Hematopoietic multipotent progenitor cell treated with erythropoietin and hydrocortisone succinate and interleukin-3 and kit ligand, for 6 days (in vitro differentiated cells): ENCODE measurements around the gene C1RL.

Source experiments
- DNase-seq: peaks from one replicate; pipeline ENCODE4 v3.0.0-alpha.2; 2015

The C1RL gene

DNA sequence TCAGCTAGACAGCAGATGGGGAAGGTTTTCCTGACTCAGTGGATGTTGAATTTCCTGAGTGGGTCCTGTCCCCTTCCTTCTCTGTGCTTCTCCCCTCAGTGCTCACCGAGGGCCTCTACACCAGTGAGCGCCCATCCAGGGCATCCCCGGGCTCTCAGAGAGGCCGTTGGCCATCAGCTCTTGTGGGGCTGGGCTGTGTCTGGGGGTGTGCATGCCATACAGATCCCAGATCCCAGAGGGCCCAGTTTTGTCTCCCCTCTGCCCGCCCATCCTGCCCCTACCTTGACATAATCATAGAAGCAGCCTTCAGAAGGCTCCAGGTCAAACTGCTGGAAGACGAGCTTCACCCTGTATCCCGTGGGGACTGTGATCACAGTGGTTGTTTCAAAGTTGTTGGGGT, 17.8 kb downstream of the C1RL start:
- no peak for DNase-seq

GRCh38 chr12:7090222-7090998, 18.6 kb downstream of the C1RL start:
- DNase-seq, result no peak

- no peak for DNase-seq
Observed at GRCh38 chr12:7089196-7089871, 19.7 kb downstream of the C1RL start.

GRCh38 chr12:7083125-7083524, 25.9 kb downstream of the C1RL start:
- DNase-seq, result no peak

DNA sequence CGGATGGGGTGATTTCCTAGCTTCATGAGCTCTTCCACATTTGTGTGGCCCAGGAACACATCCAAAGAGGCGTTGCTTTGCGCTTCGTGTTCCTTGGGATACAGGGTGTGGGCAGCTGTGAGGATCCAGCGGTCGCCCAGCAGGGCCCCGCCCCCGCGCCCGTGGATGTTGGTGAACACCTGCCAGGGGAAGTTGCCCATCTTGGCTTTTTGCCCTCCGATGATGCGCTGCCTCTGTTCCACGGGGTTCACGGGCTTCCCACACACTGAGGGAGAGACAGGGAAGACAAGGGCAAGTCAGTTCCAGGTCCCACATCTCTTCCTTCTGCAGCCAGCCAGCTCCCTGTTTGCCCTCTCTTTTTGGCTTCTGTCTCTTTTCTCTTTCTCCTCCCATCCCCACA, 28.0 kb downstream of the C1RL start:
- DNase-seq, result no peak

DNA sequence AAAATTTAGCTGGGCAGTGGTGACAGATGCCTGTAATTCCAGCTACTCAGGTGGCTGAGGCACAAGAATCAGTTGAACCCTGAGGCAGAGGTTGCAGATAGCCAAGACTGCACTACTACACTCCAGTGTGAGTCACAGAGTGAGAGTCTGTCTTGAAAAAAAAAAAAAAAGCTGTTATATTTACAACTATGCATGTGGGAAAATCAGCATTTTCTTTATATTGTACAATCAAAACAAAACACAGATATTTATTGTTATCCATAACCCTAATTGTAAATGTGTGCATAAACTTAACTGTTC, 29.2 kb downstream of the C1RL start:
- DNase-seq, result no peak

DNA sequence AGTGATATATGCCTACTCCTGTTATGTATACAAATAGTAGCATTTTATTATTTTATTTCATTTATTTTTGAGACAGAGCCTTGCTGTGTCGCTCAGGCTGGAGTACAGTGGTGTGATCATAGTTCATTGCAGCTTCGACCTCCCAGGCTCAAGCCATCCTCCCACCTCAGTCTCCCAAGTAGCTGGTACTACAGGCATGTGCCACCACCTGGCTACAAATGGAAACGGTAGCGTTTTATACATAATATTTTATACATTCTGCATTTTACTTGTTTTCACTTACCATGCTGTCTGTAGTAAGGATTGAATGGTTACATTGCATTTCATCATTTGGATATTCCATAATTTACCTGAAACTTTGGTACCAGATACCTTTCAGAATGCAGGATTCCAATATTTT, 30.9 kb downstream of the C1RL start:
- DNase-seq, result peak; percentile 26

DNA sequence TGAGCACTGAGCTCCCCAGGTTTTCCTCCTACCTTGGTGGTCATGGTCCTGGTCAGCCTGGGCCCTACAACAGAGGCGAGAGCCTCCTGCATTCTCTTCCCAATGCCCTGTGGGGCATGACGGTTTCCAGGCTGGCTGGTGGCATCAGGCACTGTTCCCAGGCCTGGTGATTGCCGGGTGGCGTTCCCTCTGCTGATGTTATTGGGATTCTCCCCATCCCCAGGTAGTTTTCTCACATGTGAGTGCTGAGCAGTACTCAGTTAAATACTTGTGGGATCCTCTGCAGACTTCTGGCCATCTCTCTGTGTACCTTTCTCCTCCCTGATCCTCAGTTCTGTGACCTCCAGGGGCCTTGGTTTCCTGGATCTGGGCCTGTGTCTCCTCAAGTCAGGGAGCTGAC, 32.5 kb downstream of the C1RL start:
- no peak for DNase-seq

GRCh38 chr12:7075939-7076338, 33.1 kb downstream of the C1RL start:
- no peak for DNase-seq

- no peak for DNase-seq
Observed at GRCh38 chr12:7075518-7075917, 33.5 kb downstream of the C1RL start.

DNA sequence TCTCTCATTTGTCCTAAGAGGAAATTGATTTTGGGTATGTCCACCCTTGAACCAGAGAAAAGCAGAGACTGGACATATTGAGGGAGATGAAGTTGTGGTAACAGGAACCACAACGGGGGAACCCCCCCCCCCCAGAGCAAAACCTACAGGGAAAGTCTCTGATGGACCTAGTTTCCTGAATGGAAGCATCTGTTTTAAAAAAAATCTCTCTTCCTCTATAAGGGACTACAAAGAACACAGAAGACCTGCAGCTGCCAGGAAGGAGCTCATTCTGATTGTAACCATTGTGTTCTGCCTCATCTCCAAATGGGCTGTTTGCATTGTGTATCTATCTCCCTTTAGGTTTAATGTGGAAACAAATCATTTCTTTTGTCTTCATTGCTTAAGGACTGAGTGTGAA, 35.1 kb downstream of the C1RL start:
- no peak for DNase-seq

DNA sequence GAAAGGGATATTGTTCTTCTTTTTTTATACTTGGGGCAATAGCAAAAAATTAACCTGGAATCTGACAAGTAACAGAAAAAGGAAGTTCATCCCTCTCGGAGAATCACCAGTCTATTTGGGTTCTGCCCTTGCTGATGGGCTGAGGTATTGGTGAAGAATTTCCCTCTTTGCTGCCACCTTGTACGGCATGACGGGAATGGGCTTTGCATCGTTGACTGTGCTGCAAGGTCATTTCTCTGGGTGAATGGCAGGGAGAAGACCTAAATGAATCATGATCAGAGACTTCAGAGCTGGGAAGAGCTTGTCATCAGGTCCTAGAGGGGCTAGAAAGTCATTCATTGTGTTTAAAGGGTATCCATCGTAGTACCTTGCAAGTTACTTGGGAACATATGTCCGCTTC, 36.5 kb downstream of the C1RL start:
- DNase-seq, result no peak

GRCh38 chr12:7072035-7072434, 37.0 kb downstream of the C1RL start:
- DNase-seq, result no peak

DNA sequence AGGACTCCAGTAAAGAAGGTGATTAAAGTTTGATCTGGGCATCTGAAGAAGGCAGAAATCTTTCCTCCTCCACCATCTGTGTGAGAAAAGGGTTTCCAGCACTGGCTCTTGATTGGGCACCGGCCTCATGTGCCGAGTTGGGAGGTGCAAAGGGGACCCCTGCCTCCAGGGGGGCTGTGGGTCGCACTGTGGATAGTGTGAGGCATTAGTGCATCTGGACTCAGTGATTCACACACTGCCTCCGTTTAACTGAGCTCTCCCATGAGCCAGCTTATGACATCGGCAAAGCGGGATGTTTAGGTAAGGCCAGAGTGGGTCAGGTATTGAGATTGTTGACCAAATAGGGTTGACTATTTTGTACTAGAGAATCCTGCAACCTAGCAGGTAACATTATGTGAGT, 39.6 kb downstream of the C1RL start:
- DNase-seq, result no peak

- peak; percentile 92 for DNase-seq
Observed at GRCh38 chr12:7068994-7069346, 40.0 kb downstream of the C1RL start.

DNA sequence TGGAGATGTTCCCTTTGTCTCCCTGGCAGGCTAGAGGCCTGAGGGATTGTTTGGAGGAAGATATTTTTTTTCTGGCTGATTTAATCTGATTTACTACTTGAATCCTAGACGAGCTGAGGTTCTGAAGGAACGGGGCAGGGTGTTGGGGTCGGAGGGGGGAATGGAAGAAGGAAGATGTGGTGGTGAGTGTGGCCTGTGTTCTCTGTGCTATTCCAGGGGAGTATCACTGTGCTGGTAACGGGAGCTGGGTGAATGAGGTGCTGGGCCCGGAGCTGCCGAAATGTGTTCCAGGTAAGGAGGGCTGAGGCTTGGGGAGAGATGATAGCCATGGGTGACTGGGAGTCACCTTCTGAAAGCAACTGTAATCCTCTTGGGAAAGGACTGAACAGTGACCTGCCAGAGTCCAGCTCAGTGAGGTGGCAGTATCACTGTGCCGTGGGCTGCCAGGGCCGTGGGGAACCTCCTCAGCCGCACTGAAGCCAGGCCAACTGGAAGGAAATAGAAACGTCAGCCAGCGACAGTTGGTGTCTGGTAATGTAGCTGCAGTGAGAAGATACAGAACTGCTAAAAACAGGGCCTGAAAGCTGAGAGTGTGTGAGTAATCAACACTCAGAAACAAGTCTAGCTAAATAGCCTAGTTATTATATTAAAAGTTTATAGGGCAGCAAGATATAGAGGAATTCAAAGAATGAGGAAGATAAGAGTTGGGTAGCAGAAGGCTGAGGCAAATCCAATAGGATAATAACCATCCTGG, 40.6 kb downstream of the C1RL start:
- peak; percentile 85 for DNase-seq

DNA sequence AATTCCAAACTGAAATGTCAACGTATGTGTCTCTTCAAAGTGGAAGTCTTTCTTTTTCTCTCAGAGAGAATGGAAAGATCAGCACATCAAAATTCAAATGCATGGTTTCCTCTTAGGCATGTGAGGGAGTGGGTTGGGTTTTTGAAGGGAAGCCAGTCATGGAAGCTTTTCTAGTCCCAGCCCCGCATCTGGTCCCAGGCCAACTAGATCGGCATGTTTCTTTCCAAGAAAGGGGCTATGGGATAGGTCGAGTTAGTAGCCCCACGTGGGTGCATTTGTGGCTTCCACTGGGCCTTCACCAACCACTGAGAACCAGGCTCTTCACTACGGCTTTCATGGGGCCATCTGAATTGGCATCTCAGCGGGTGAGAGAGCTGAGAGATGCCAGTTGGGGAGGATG, 41.9 kb downstream of the C1RL start:
- no peak for DNase-seq

GRCh38 chr12:7066596-7066995, 42.4 kb downstream of the C1RL start:
- DNase-seq, result no peak

DNA sequence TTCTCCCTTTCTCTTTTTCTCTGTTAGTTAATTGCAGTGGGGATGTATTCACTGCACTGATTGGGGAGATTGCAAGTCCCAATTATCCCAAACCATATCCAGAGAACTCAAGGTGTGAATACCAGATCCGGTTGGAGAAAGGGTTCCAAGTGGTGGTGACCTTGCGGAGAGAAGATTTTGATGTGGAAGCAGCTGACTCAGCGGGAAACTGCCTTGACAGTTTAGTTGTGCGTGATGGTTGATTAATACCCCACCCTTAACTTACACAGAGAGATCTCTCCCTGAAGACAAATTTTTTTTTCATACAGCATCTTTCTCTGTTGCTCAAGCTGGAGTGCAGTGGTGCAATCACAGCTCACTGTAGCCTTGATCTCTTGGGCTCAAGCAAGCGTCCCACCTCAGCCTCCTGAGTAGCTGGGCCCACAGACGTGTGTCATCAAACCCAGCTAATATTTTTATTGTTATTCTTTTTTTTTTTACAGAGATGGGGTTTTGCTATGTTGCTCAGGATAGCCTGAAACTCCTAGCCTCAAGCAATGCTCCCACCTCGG, 43.9 kb downstream of the C1RL start:
- no peak for DNase-seq

- DNase-seq, result no peak
Observed at GRCh38 chr12:7064516-7064915, 44.5 kb downstream of the C1RL start.

DNA sequence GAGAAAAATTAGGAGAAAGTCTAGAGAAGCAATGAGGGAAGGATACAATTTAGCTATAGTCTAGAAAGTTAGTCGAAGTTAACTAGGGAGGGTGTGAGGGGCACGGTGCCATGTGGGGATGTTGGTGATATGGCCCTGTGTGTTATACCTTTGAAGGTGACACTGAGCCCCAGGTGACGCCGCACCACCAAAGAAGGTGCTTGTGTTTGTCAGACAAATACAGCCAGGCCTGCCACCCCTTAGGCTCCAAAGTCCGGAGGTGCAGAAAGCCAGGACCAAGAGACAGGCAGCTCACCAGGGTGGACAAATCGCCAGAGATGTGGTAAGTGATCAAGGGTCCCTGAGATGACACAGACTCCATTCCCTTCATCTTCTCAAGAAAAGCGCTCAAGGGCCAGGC, 47.4 kb downstream of the C1RL start:
- DNase-seq, result no peak

GRCh38 chr12:7061138-7061537, 47.9 kb downstream of the C1RL start:
- no peak for DNase-seq

DNA sequence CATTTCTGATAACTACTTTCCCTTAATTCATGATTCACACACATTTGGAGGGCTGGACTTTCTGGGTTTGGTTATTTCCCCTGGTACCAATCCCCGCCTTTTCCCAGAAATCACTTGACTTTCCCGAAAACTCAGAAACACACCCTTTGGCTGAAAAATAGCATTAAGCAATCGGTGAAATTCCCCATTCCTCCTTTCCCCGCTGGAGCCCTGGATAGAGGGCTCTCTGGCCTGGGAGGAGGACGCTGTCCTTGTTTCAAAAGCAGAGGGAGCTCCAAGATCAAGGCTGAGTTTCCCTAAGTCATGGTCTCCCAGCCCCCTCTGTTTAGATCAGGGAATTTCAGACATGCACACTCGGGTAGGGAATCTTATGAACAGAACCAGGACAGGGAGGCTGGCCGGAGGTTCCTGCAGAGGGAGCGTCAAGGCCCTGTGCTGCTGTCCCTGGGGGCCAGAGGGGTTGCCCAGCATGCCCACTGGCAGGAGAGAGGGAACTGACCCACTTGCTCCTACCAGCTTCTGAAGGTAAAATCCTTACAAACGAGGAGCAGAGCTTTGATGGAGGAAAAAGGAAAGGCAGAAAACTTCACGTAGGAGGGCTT, 48.6 kb downstream of the C1RL start, which contains the start of gene C1S:
C1S (plus strand) TSS at position 366 of the 602 bp plus-strand sequence. CDS start 1,195 bp downstream, outside the sequence.
- DNase-seq, result no peak
